H1 (cell line): ENCODE data around the gene MYD88.

Source experiments
- EP300 ChIP-seq, 2 experiments: IDR thresholded peaks; 1 replicate in 1 of 2; 2 replicates in 1 of 2; pipeline ENCODE4 v1.6.1; 2011 to 2012; ENCODE audit warnings: low read depth in 2 of 2, low read length in 2 of 2, mild to moderate bottlenecking in 2 of 2, borderline replicate concordance in 1 of 2, inconsistent platforms in 1 of 2, moderate library complexity in 1 of 2
- JUN ChIP-seq: IDR thresholded peaks from 2 replicates; pipeline ENCODE4 v1.6.1; 2011; ENCODE audit warnings: low read depth, mild to moderate bottlenecking, improper control_type of control experiment, low read length
- KDM1A ChIP-seq: fragments of 200-600, 300-600 bp; sonication (generic); IDR thresholded peaks from 2 replicates; pipeline ENCODE4 v1.7.1; 2016; ENCODE audit warnings: mild to moderate bottlenecking, low read length, borderline replicate concordance
- PHF8 ChIP-seq: fragments of 200-600 bp; sonication (generic); conservative IDR thresholded peaks from 2 replicates; pipeline ENCODE4 v1.7.1; 2012; ENCODE audit warnings: low read depth, mild to moderate bottlenecking, inconsistent platforms, low read length, moderate library complexity
- POLR2A ChIP-seq, 2 experiments: IDR thresholded peaks; 1 replicate in 1 of 2; 2 replicates in 1 of 2; pipeline ENCODE4 v1.6.1; 2011; ENCODE audit warnings: low read depth in 2 of 2, low read length in 2 of 2, mild to moderate bottlenecking in 2 of 2; ENCODE audit errors: control extremely low read depth in 1 of 2
- POLR2AphosphoS5 ChIP-seq: IDR thresholded peaks from 2 replicates; pipeline ENCODE4 v1.6.1; 2011; ENCODE audit warnings: low read depth, low read length
- RNF2 ChIP-seq: fragments of 200-900, 300-1000 bp; sonication (generic); IDR thresholded peaks from 2 replicates; pipeline ENCODE4 v1.7.1; 2016; ENCODE audit warnings: borderline replicate concordance, low read depth, mild to moderate bottlenecking, antibody characterized with exemption, low read length; ENCODE audit not compliant: poor library complexity, severe bottlenecking; ENCODE audit errors: missing control alignments
- YY1 ChIP-seq: IDR thresholded peaks from 2 replicates; pipeline ENCODE4 v1.6.1; 2011; ENCODE audit warnings: low read depth, mild to moderate bottlenecking, low read length
- TF ChIP-seq, protein P1 (sequence below), 3 experiments: IDR thresholded peaks; 1 replicate in 2 of 3; 2 replicates in 1 of 3; pipeline versions ENCODE4 v1.5.1 to v1.6.1; 2011; ENCODE audit warnings: low read length in 3 of 3, mild to moderate bottlenecking in 3 of 3, inconsistent platforms in 2 of 3, low read depth in 1 of 3, moderate library complexity in 1 of 3; ENCODE audit not compliant: insufficient read depth in 1 of 3; ENCODE audit errors: control extremely low read depth in 1 of 3
- TF ChIP-seq, protein P2 (sequence below): IDR thresholded peaks from 2 replicates; pipeline ENCODE4 v1.6.1; 2012; ENCODE audit warnings: low read length, inconsistent platforms

DNA sequence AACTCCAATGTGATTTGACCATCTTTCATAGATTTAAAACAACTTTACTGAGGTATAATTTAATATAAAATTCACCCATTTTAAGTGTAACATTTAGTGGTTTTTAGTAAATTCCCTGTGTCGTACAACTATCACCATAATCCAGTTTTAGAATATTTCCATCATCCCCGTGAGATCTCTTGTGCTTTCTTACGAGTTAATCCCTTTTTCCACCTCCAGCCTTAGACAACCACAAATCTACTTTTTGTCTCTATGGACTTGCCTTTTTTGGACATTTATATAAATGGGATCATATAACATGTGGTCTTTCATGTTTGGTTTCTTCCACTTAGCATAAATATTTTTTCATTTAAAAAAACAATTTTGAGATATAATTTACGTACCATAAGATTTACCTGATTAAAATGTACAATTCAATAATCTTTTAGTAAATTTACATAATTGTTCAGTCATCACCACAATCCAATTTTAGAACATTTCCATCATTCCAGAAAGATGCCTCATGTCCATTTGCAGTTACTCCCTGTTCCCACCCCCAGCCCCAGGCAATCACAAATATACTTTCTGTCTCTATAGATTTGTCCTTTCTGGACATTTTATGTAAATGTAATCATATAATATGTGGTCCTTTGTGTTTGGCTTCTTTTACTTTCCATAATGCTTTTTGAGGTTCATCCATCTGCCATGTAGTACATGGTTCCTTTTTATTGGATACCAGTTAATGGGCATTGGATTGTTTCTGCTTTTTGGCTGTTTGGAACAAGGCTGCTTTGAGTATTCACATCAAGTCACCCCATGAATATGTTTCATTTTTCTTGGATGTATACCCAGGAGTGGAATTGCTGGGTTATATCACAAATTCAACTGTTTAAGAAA is 29.9 kb downstream of the MYD88 start:
- TF ChIP-seq EP300 (IDR thresholded peaks at IDR 0.05; ENCODE audit: borderline replicate concordance in 1 of 2, low read depth in 2 of 2, low read length in 2 of 2) (no peak), POLR2A (IDR thresholded peaks at IDR 0.05; ENCODE audit: control extremely low read depth in 1 of 2, low read depth in 2 of 2, low read length in 2 of 2) (no peak), JUN (no peak), POLR2AphosphoS5 (no peak), KDM1A (no peak), YY1 (no peak), RNF2 (no peak), PHF8 (no peak)
- TF ChIP-seq, protein P1, sequence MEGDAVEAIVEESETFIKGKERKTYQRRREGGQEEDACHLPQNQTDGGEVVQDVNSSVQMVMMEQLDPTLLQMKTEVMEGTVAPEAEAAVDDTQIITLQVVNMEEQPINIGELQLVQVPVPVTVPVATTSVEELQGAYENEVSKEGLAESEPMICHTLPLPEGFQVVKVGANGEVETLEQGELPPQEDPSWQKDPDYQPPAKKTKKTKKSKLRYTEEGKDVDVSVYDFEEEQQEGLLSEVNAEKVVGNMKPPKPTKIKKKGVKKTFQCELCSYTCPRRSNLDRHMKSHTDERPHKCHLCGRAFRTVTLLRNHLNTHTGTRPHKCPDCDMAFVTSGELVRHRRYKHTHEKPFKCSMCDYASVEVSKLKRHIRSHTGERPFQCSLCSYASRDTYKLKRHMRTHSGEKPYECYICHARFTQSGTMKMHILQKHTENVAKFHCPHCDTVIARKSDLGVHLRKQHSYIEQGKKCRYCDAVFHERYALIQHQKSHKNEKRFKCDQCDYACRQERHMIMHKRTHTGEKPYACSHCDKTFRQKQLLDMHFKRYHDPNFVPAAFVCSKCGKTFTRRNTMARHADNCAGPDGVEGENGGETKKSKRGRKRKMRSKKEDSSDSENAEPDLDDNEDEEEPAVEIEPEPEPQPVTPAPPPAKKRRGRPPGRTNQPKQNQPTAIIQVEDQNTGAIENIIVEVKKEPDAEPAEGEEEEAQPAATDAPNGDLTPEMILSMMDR (IDR thresholded peaks at IDR 0.05; ENCODE audit: control extremely low read depth in 1 of 3, insufficient read depth in 1 of 3, low read depth in 1 of 3, low read length in 3 of 3), result no peak
- TF ChIP-seq, protein P2, sequence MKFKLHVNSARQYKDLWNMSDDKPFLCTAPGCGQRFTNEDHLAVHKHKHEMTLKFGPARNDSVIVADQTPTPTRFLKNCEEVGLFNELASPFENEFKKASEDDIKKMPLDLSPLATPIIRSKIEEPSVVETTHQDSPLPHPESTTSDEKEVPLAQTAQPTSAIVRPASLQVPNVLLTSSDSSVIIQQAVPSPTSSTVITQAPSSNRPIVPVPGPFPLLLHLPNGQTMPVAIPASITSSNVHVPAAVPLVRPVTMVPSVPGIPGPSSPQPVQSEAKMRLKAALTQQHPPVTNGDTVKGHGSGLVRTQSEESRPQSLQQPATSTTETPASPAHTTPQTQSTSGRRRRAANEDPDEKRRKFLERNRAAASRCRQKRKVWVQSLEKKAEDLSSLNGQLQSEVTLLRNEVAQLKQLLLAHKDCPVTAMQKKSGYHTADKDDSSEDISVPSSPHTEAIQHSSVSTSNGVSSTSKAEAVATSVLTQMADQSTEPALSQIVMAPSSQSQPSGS, result no peak
